Right atrium auricular region (tissue), 2 donors: ENCODE data around the gene IRF7. TPM values are rescaled to one million over a fixed set of nuclear protein-coding genes. Genes with fewer than 3 reads are reported as not detected.

ENCODE experiments used
- DNase-seq: peaks from one replicate; pipeline ENCODE4 v3.0.0-alpha.2; 2019; ENCODE audit warnings: low spot score
- H3K27ac ChIP-seq, 2 donors: fragments of 200-600 bp; sonication (generic); 1 replicate in 1 of 2; 2 replicates in 1 of 2; pipeline ENCODE4 v1.5.1; 2016 to 2019
- H3K27me3 ChIP-seq, 2 donors: fragments of 200-600 bp; sonication (generic); one replicate each; pipeline versions ENCODE4 v1.5.1 to v1.6.0; 2017 to 2019
- H3K36me3 ChIP-seq: fragments of 200-600 bp; sonication (generic); one replicate; pipeline ENCODE4 v1.5.1; 2016
- H3K4me1 ChIP-seq, 2 donors: fragments of 200-600 bp; sonication (generic); one replicate each; pipeline versions ENCODE4 v1.5.1 to v1.6.0; 2017 to 2019
- H3K4me3 ChIP-seq, 2 donors: fragments of 200-600 bp; sonication (generic); 1 replicate in 1 of 2; 2 replicates in 1 of 2; pipeline ENCODE4 v1.5.1; 2017 to 2019; ENCODE audit warnings: mild to moderate bottlenecking in 1 of 2, moderate library complexity in 1 of 2
- H3K9me3 ChIP-seq, 2 donors: fragments of 200-600 bp; sonication (generic); one replicate each; pipeline ENCODE4 v1.5.1; 2019
- total RNA-seq, 2 donors: library from RNA; depleted of rRNA; stranded (reverse); fragments of >200 nt; gene quantifications; one replicate each; pipeline ENCODE4 v1.1.0, GENCODE V29; 2016
- TF ChIP-seq, protein P1 (sequence below), 2 donors: fragments of 200-600 bp; sonication (generic); IDR thresholded peaks; one replicate each; pipeline ENCODE4 v1.5.1; 2019; ENCODE audit warnings: antibody characterized with exemption in 2 of 2

Gene IRF7
- total RNA-seq, 2 donors from 2014 or later: 9.6 to 14.9 TPM

DNA sequence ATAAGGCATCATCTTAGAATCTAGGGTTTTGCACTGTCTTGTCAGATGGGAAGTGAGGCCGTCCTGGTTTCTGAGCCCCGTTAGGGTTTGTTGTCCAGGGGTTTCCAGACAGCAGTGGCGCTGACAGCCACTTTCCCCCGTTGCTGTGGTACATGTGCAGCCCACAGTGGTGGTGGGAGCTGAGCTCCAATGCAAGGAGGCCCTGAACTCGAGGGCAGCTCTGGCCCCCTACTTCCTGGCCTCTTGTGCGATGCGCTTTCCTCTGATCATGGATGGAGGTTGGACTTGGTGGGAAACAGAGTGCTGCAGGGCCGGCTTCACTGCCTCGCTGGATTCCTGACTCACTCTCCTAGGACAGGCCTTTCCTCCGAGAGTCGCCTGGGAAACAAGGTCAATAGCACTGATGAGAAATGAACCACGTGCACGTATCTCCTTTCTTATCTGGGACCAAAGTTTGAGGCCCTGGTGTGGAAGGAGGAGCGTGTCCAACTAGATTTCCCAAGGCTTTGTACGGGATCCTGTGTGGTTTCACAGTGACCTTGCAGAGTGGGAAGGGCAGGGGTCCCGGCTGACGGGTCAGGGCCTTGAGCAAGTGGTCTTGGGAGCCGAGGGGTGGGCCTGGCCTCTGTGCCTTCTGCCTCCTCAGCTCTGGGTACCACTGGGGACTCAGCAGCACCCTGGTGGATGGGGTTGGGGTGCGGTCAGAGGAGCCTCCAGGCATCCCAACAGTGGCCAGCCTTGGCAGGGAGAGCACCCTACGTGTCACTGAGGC is 35.7 kb downstream of the IRF7 start:
- Histone ChIP-seq H3K27ac (peak overlapping the region; percentile 29 to 59), H3K4me1 (peaks cover 0 to 57% of the 10 kb centered on the region in 2 donors), H3K36me3 (peaks cover 28% of the 10 kb centered on the region), H3K4me3 (no peak overlapping the region), H3K9me3 (no peaks in the 10 kb centered on the region), H3K27me3 (no peaks in the 10 kb centered on the region)
- TF ChIP-seq, protein P1, sequence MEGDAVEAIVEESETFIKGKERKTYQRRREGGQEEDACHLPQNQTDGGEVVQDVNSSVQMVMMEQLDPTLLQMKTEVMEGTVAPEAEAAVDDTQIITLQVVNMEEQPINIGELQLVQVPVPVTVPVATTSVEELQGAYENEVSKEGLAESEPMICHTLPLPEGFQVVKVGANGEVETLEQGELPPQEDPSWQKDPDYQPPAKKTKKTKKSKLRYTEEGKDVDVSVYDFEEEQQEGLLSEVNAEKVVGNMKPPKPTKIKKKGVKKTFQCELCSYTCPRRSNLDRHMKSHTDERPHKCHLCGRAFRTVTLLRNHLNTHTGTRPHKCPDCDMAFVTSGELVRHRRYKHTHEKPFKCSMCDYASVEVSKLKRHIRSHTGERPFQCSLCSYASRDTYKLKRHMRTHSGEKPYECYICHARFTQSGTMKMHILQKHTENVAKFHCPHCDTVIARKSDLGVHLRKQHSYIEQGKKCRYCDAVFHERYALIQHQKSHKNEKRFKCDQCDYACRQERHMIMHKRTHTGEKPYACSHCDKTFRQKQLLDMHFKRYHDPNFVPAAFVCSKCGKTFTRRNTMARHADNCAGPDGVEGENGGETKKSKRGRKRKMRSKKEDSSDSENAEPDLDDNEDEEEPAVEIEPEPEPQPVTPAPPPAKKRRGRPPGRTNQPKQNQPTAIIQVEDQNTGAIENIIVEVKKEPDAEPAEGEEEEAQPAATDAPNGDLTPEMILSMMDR (IDR thresholded peaks at IDR 0.05): no peak
- DNase-seq: no peak

DNA sequence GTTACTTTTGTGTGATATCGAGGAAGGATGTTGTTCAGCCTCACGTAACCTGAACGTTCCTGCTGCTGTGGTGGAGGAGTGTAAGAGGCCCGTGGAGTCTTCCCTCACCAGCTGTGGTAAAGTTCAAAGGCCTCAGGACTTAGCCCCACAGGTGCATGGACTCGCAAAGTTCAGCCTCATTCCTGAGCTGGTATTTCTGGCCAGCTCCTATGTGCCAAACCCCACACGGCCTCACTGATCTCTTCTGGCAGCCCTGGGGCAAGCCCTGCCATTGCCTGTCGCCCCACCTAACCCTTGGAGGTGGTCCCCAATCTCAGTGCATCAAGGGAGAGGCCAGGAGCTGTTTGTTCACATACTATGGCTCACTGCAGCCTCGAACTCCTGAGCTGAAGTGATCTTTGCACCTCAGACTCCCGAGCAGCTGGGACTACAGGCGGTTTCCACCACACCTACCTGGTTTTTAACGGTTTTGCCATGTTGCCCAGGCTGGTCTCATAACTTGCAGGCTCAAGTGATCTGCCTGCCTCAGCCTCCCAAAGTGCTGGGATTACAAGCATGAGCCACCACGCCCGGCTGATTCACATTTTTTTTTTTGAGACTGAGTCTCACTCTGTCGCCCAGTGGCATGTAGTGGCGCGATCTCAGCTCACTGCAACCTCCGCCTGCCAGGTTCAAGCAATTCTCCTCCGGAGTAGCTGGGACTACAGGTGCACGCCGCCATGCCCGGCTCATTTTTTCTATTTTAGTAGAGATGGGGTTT is 37.3 kb downstream of the IRF7 start:
- H3K27me3 ChIP-seq: no peaks in the 10 kb centered on the region
- no peak for DNase-seq
- H3K9me3 ChIP-seq: no peaks in the 10 kb centered on the region
- TF ChIP-seq, protein P1 (IDR thresholded peaks at IDR 0.05): no peak
- H3K4me3 ChIP-seq: no peak overlapping the region
- H3K27ac ChIP-seq: no peak overlapping the region
- H3K36me3 ChIP-seq: peaks cover 19% of the 10 kb centered on the region
- H3K4me1 ChIP-seq: peaks cover 0 to 65% of the 10 kb centered on the region in 2 donors

DNA sequence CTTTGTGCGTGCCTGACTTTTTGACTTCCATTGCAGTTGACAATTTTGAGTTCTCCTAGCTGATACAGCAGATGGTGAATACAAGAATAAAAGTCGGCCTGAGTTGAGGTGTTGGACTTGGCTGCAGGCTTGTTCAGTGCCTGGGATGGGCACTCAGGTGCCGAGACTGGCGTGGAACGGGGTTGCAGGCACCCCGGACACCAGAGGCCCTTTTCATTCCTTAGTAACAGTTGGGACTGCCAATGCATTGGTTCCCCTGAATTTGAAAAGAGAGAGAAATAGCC is 38.2 kb downstream of the IRF7 start:
- H3K27ac ChIP-seq: peak overlapping the region in 1 of 2 donors; percentile 89
- H3K9me3 ChIP-seq: no peaks in the 10 kb centered on the region
- no peak for DNase-seq
- H3K27me3 ChIP-seq: no peaks in the 10 kb centered on the region
- H3K4me1 ChIP-seq: peaks cover 0 to 65% of the 10 kb centered on the region in 2 donors
- TF ChIP-seq, protein P1 (IDR thresholded peaks at IDR 0.05): no peak
- peak overlapping the region; percentile 84 to 87 for H3K4me3 ChIP-seq
- peaks cover 10% of the 10 kb centered on the region for H3K36me3 ChIP-seq

DNA sequence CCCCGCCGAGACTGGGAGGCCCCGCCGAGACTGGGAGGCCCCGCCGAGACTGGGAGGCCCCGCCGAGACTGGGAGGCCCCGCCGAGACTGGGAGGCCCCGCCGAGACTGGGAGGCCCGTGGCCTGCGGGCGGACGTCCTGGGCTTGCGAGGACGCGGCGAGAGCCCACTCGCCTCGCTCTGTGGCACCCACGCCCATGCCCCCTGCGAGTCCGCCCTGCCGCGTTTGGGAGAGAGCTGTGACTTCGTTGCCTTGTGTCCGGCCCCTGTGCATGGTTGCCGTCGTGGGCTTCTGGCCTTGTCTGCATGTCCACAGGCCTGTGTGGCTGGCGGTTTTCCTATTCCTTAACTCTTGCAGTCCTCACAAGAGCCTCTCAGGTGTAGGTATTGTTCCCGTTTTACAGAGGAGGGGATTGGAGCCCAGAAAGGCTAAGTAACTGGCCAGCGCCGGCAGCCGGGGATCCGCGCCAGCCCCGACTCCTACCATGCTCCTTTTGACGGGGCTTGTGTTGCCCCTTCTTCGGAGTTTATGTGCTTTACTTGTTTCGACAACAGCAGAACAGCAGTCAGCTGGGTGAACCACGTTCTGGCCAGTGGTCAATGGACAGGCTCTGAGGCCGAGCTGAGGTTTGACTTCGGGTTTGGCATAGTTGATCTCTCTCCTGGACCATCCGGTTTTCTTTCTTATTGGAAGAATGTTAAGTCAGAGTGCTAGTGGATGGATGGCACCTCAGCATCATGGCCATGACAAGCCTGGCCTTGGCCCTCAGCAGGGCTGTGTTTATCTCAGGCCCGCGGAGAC is 38.7 kb downstream of the IRF7 start:
- TF ChIP-seq, protein P1 (IDR thresholded peaks at IDR 0.05): no peak

DNA sequence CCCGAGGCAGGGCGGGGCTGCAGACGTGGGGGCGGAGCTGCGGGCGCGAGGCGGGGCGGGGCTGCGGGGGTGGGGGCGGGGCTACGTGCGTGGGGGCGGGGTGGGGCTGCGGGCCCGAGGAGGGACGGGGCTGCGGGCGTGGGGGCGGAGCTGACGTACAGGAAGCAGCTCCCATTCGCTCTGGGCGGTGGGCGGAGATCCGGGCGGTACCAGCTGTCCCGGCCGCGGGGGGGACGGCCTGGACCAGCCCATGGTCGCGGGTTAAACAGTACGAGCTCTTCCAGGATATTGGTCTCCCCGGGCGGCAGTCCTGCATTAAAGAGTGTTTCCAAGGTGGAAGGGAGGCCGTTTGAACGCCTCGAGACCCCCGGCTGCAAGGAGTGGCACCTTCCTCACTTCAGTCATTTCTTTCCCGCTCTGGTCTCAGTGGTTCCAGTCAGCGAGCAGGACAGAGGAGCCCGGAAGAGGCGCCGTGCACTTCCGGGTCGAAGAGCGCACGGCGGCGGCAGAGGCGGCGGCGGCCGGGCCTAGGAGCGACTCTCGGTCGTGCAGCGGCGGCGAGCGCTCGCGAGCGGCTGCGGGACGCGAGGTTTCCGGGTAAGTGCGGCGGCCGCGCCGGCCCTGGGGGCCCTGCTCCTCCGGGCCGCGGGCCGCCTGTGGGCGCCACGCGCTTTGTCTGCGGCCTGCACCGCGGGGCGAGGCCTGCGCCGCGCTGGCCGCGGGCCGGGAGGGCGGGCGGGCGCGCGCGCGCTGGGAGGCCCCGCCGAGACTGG is 39.6 kb downstream of the IRF7 start, which contains the start of gene PHRF1:
Gene PHRF1, plus strand, starts transcription at position 475 of the 773 bp plus-strand sequence. CDS start 5,043 bp downstream, outside the sequence.
- Histone ChIP-seq H3K4me1 (peaks cover 0 to 57% of the 10 kb centered on the region in 2 donors), H3K4me3 (peak within 1 kb of the TSS; percentile 84 to 87), H3K9me3 (no peaks in the 10 kb centered on the region), H3K27me3 (no peaks in the 10 kb centered on the region), H3K27ac (peak within 1 kb of the TSS; percentile 89 to 96), H3K36me3 (no peaks in the 10 kb centered on the region)
- TF ChIP-seq, protein P1 (IDR thresholded peaks at IDR 0.05): no peak
- peak; percentile 94 for DNase-seq

More for the DNA sequence above, 38.7 kb downstream of the IRF7 start:
- peaks cover 5% of the 10 kb centered on the region for H3K36me3 ChIP-seq
- peaks cover 0 to 65% of the 10 kb centered on the region in 2 donors for H3K4me1 ChIP-seq
- H3K4me3 ChIP-seq: peak overlapping the region; percentile 84 to 87
- H3K9me3 ChIP-seq: no peaks in the 10 kb centered on the region
- DNase-seq: no peak
- H3K27me3 ChIP-seq: no peaks in the 10 kb centered on the region
- H3K27ac ChIP-seq: peak overlapping the region; percentile 30 to 89
